Endothelial cell of umbilical vein (primary cell): ENCODE measurements around the gene PCSK6. TPM values are rescaled to one million over a fixed set of nuclear protein-coding genes. Genes with fewer than 3 reads are reported as not detected.

Experiments used
- BruUV-seq: library from RNA; stranded (reverse); fragments of 400-500 nt; replicated peaks from 2 replicates; lab custom pipeline; 2021; lab: Mats Ljungman, UMichigan
- CTCF ChIA-PET: fragments of 300-600, 350-600 bp; sonication (Branson Sonifier 250); formaldehyde crosslinking; loops from one replicate; lab custom pipeline; 2021; ENCODE audit warnings: antibody characterized with exemption, inconsistent platforms; lab: Charles Lee
- POLR2A ChIA-PET: fragments of 300-600, 350-600 bp; sonication (Branson Sonifier 250); formaldehyde crosslinking; loops from one replicate; lab custom pipeline; 2021; ENCODE audit warnings: antibody characterized with exemption, inconsistent platforms; lab: Charles Lee
- DNase-seq: peaks from one replicate; pipeline ENCODE4 v3.0.0-alpha.2; 2011; ENCODE audit warnings: low read depth, low spot score
- FAIRE-seq: peaks from 2 replicates; lab custom pipeline; 2011; peaks lifted over from hg19 to GRCh38; lab: Jason Lieb, UNC
- H2AFZ ChIP-seq: 2 replicates; pipeline ENCODE4 v1.6.0; 2012; ENCODE audit warnings: low read depth, low read length, control low read depth, inconsistent platforms
- H3K27ac ChIP-seq: 2 replicates; pipeline ENCODE4 v1.5.1; 2011; ENCODE audit warnings: low read depth, mild to moderate bottlenecking, control low read depth, low read length, moderate library complexity; ENCODE audit not compliant: insufficient read depth
- H3K27me3 ChIP-seq, 2 experiments: 2 replicates each; pipeline versions ENCODE4 v1.6.0 to v1.6.1; 2011; ENCODE audit warnings: low read length in 2 of 2, mixed read lengths in 1 of 2; ENCODE audit not compliant: control insufficient read depth in 2 of 2, insufficient read depth in 2 of 2
- H3K36me3 ChIP-seq, 2 experiments: 2 replicates in 1 of 2; 3 replicates in 1 of 2; pipeline ENCODE4 v1.5.1; 2011; ENCODE audit warnings: low read length in 2 of 2, mild to moderate bottlenecking in 1 of 2, moderate library complexity in 1 of 2; ENCODE audit not compliant: control insufficient read depth in 2 of 2, insufficient read depth in 2 of 2; ENCODE audit errors: extremely low read depth in 1 of 2
- H3K4me1 ChIP-seq: 3 replicates; pipeline ENCODE4 v1.5.1; 2011; ENCODE audit warnings: mild to moderate bottlenecking, low read length; ENCODE audit not compliant: control insufficient read depth, insufficient read depth; ENCODE audit errors: extremely low read depth
- H3K4me2 ChIP-seq: 2 replicates; pipeline ENCODE4 v1.6.1; 2011; ENCODE audit warnings: low read length, control low read depth, mixed read lengths; ENCODE audit not compliant: insufficient read depth
- H3K4me3 ChIP-seq, 3 experiments: fragments of 200-600 bp in 1 of 3; sonication (generic), shearing (Covaris generic) in 1 of 3; replicated peaks in 1 of 3; 2 replicates each; pipeline ENCODE4 v1.5.1; 2011 to 2016; ENCODE audit warnings: control low read depth in 3 of 3, low read length in 3 of 3, mild to moderate bottlenecking in 2 of 3, inconsistent platforms in 1 of 3, low read depth in 1 of 3, moderate library complexity in 1 of 3; ENCODE audit not compliant: insufficient read depth in 1 of 3
- H3K79me2 ChIP-seq: 2 replicates; pipeline ENCODE4 v1.6.0; 2012; ENCODE audit warnings: low read length, inconsistent platforms; ENCODE audit not compliant: control insufficient read depth, insufficient read depth
- H3K9ac ChIP-seq: replicated peaks from 2 replicates; pipeline ENCODE3; 2011; ENCODE audit warnings: low read length, control low read depth; ENCODE audit not compliant: insufficient read depth; ENCODE audit errors: extremely low read depth
- H3K9me1 ChIP-seq: replicated peaks from 3 replicates; pipeline ENCODE4 v1.6.0; 2011; ENCODE audit warnings: mild to moderate bottlenecking, low read length; ENCODE audit not compliant: control insufficient read depth, insufficient read depth; ENCODE audit errors: extremely low read depth
- H3K9me3 ChIP-seq: replicated peaks from 2 replicates; pipeline ENCODE4 v1.5.1; 2012; ENCODE audit warnings: low read length, inconsistent platforms; ENCODE audit not compliant: control insufficient read depth, insufficient read depth
- H4K20me1 ChIP-seq: replicated peaks from 2 replicates; pipeline ENCODE3; 2011; ENCODE audit warnings: mild to moderate bottlenecking, low read length; ENCODE audit not compliant: control insufficient read depth, insufficient read depth; ENCODE audit errors: extremely low read depth
- CTCF ChIP-seq, 2 donors: IDR thresholded peaks; 1 replicate in 1 of 2; 2 replicates in 1 of 2; pipeline ENCODE4 v1.5.1; 2011; ENCODE audit warnings: low read length in 2 of 2, mild to moderate bottlenecking in 2 of 2, moderate library complexity in 2 of 2, control low read depth in 1 of 2, inconsistent platforms in 1 of 2, low read depth in 1 of 2; ENCODE audit not compliant: insufficient read depth in 1 of 2; ENCODE audit errors: extremely low read depth in 1 of 2
- EZH2 ChIP-seq: IDR thresholded peaks from 2 replicates; pipeline ENCODE4 v1.6.1; 2012; ENCODE audit warnings: borderline replicate concordance, low read depth, mild to moderate bottlenecking, moderate library complexity, low read length, inconsistent platforms; ENCODE audit not compliant: severe bottlenecking
- FOS ChIP-seq: IDR thresholded peaks from 2 replicates; pipeline ENCODE4 v1.6.1; 2011; ENCODE audit warnings: mild to moderate bottlenecking, low read length, moderate library complexity, borderline replicate concordance; ENCODE audit not compliant: insufficient read depth
- GATA2 ChIP-seq: IDR thresholded peaks from 2 replicates; pipeline ENCODE4 v1.7.0; 2011; ENCODE audit warnings: low read depth, mild to moderate bottlenecking, moderate library complexity, mixed read lengths, low read length; ENCODE audit not compliant: insufficient read length, insufficient read depth
- JUN ChIP-seq: IDR thresholded peaks from 2 replicates; pipeline ENCODE4 v1.6.1; 2011; ENCODE audit warnings: borderline replicate concordance, low read depth; ENCODE audit not compliant: insufficient read length, insufficient read depth
- MAX ChIP-seq: IDR thresholded peaks from 2 replicates; pipeline ENCODE4 v1.6.1; 2011; ENCODE audit not compliant: insufficient read depth, insufficient read length
- MYC ChIP-seq: IDR thresholded peaks from one replicate; pipeline ENCODE4 v1.6.1; 2011; ENCODE audit warnings: mild to moderate bottlenecking, low read depth, low read length
- POLR2A ChIP-seq: IDR thresholded peaks from 2 replicates; pipeline ENCODE4 v1.6.1; 2012; ENCODE audit warnings: low read depth, mild to moderate bottlenecking, control low read depth, low read length
- POLR2AphosphoS5 ChIP-seq: IDR thresholded peaks from 2 replicates; pipeline ENCODE4 v1.6.1; 2012; ENCODE audit warnings: low read depth, mild to moderate bottlenecking, control low read depth, low read length, moderate library complexity; ENCODE audit not compliant: insufficient read depth
- dilution Hi-C: fragments of 300-500 bp; cut with MboI; formaldehyde crosslinking; loops from one replicate; pipeline ENCODE4 v1.15.0; 2019; ENCODE audit warnings: low sequenced_read_pairs; ENCODE audit not compliant: extremely low pct_ligation_motif_present
- intact Hi-C: fragments of 100-400 bp; cut with micrococcal nuclease; formaldehyde crosslinking; loops from one replicate; pipeline ENCODE4 v1.10.0; 2022
- polyA plus RNA-seq, 4 experiments: library from polyadenylated mRNA; depleted of rRNA in 3 of 4; stranded (reverse) in 3 of 4; unstranded in 1 of 4; fragments of >200 nt; gene quantifications; 2 replicates each; pipeline versions ENCODE4 v1.2.1 to v1.2.3, GENCODE V29; 2011 to 2012; ENCODE audit warnings: missing spikeins in 1 of 4
- total RNA-seq: library from RNA; stranded (reverse); gene quantifications from 2 replicates; pipeline ENCODE4 v1.2.3, GENCODE V29; 2021

The PCSK6 gene
- total and polyA plus RNA-seq, 2 donors (not counting 3 experiments of a cell fraction or from before 2014, with no cell fraction given): 0.18 to 0.69 TPM

- BruUV-seq: no TSS peak
- CTCF ChIA-PET: no interaction called here
These were observed 50.8 kb downstream of the PCSK6 start for GRCh38 chr15:101438482-101439284.

More at GRCh38 chr15:101438482-101439284, 50.8 kb downstream of the PCSK6 start:
- peaks cover 7 to 8% of the 10 kb centered on the region in 2 experiments for H3K27me3 ChIP-seq
- H3K4me1 ChIP-seq: no peaks in the 10 kb centered on the region
- H4K20me1 ChIP-seq: no peaks in the 10 kb centered on the region
- dilution Hi-C loops (no loop called here), intact Hi-C loops (no loop called here)
- H3K79me2 ChIP-seq: no peaks in the 10 kb centered on the region
- POLR2A ChIA-PET: no interaction called here
- no peak overlapping the region for H3K27ac ChIP-seq
- DNase-seq: no peak
- H3K9me3 ChIP-seq: no peaks in the 10 kb centered on the region
- no peak overlapping the region for H2AFZ ChIP-seq
- H3K4me2 ChIP-seq: no peak overlapping the region
- FAIRE-seq: no peak
- H3K4me3 ChIP-seq: no peak overlapping the region
- no peaks in the 10 kb centered on the region for H3K9me1 ChIP-seq
- H3K9ac ChIP-seq: no peak overlapping the region
- H3K36me3 ChIP-seq: no peaks in the 10 kb centered on the region
- TF ChIP-seq MYC: no peak
- no peak for TF ChIP-seq JUN
- no peak for TF ChIP-seq POLR2A
- no peak for TF ChIP-seq GATA2
- no peak for TF ChIP-seq POLR2AphosphoS5
- TF ChIP-seq EZH2: no peak
- TF ChIP-seq FOS: no peak
- no peak for TF ChIP-seq MAX
- TF ChIP-seq CTCF (IDR thresholded peaks at IDR 0.05; ENCODE audit: extremely low read depth in 1 of 2, insufficient read depth in 1 of 2, low read depth in 1 of 2, low read length in 2 of 2): no peak
